Measurements from ENCODE around the gene ZNF771.
"Not testable (repeated sequence)": the region's sequence is repeated elsewhere in the genome, so short reads cannot be mapped to it uniquely, and the experiment has no call there.

DNA sequence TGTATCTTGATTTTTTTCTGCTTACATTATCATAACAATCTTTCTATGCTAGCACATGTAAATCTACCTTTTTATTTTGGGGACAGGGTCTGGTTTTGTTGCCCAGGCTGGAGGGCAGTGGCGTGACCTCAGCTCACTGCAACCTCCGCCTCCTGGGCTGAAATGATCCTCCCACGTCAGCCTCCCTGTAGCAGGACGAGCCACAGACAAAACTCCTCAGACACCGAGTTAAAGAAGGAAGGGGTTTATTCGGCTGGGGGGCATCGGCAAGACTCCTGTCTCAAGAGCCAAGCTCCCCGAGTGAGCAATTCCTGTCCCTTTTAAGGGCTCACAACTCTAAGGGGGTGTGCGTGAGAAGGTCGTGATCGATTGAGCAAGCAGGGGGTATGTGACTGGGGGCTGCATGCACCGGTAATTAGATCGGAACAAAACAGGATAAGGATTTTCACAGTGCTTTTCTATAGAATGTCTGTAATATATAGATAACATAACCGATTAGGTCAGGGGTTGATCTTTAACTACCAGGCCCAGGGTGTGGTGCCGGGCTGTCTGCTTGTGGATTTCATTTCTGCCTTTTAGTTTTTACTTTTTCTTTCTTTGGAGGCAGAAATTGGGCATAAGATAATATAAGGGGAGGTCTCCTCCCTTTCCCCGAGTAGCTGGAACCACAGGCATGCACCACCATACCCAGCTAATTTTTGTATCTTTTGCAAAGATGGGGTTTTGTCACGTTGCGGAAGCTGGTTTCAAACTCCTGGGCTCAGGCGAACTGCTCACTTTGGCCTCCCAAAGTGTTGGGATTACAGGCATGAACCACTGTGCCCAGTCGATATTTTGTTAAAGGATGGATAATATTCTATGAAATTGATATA lies 45.5 kb downstream of the ZNF771 start:
- TF ChIP-seq, protein P1, sequence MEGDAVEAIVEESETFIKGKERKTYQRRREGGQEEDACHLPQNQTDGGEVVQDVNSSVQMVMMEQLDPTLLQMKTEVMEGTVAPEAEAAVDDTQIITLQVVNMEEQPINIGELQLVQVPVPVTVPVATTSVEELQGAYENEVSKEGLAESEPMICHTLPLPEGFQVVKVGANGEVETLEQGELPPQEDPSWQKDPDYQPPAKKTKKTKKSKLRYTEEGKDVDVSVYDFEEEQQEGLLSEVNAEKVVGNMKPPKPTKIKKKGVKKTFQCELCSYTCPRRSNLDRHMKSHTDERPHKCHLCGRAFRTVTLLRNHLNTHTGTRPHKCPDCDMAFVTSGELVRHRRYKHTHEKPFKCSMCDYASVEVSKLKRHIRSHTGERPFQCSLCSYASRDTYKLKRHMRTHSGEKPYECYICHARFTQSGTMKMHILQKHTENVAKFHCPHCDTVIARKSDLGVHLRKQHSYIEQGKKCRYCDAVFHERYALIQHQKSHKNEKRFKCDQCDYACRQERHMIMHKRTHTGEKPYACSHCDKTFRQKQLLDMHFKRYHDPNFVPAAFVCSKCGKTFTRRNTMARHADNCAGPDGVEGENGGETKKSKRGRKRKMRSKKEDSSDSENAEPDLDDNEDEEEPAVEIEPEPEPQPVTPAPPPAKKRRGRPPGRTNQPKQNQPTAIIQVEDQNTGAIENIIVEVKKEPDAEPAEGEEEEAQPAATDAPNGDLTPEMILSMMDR (IDR thresholded peaks at IDR 0.05) = not testable (repeated sequence)
- TF ChIP-seq POLR2A (IDR thresholded peaks at IDR 0.05) = not testable (repeated sequence)

All from esophagus squamous epithelium (tissue), 4 donors.